HCT116 (cell line): Measurements from ENCODE around the gene MYZAP. TPM values are rescaled to one million over a fixed set of nuclear protein-coding genes. Genes with fewer than 3 reads are reported as not detected.

Experiments used
- ATAC-seq: fragments of 200-7000 bp; cut with Tn5 transposase; 2 replicates; pipeline ENCODE4 v1.9.1; 2020; ENCODE audit warnings: mild to moderate bottlenecking, moderate library complexity
- BruUV-seq: library from RNA; stranded (reverse); fragments of 400-500 nt; replicated peaks from 2 replicates; lab custom pipeline; 2021; lab: Mats Ljungman, UMichigan
- CTCF ChIA-PET: fragments of 300-600 bp; sonication (Branson Sonifier 250); formaldehyde crosslinking; loops from one replicate; lab custom pipeline; 2021; ENCODE audit warnings: antibody characterized with exemption; lab: Charles Lee
- POLR2A ChIA-PET: fragments of 300-600, 350-600 bp; sonication (Branson Sonifier 250); formaldehyde crosslinking; loops from one replicate; lab custom pipeline; 2021; ENCODE audit warnings: antibody characterized with exemption; lab: Charles Lee
- RAD21 ChIA-PET, 2 experiments: fragments of 300-600 bp; sonication (Branson Sonifier 250); formaldehyde crosslinking; loops; one replicate each; lab custom pipeline; 2023; ENCODE audit warnings: low total read pairs in 2 of 2; ENCODE audit not compliant: uncharacterized antibody in 2 of 2, unreplicated experiment in 2 of 2, low non-redundant PET in 1 of 2; lab: Charles Lee
- DNase-seq: peaks from one replicate; pipeline ENCODE4 v3.0.0-alpha.2; 2010; ENCODE audit warnings: low read depth, low spot score
- H2AFZ ChIP-seq: fragments of 200-600 bp; shearing (Covaris generic), sonication (generic); 2 replicates; pipeline ENCODE4 v1.6.1; 2017; ENCODE audit warnings: low read depth, mixed run types, mixed read lengths, antibody characterized with exemption, low read length; ENCODE audit not compliant: poor library complexity, severe bottlenecking
- H3K27ac ChIP-seq: 2 replicates; pipeline ENCODE4 v1.5.1; 2012; ENCODE audit warnings: low read depth, low read length
- H3K27me3 ChIP-seq: fragments of 200-600 bp; sonication (generic); 2 replicates; pipeline ENCODE4 v1.6.1; 2016; ENCODE audit warnings: mixed run types, low read length, mixed read lengths; ENCODE audit not compliant: insufficient read depth
- H3K36me3 ChIP-seq, 2 experiments: fragments of 200-500 bp in 1 of 2; fragments of 200-600 bp in 1 of 2; sonication (Bioruptor generic) in 1 of 2; sonication (generic) in 1 of 2; 2 replicates each; pipeline versions ENCODE4 v1.5.1 to v1.6.1; 2014 to 2016; ENCODE audit warnings: low read length in 2 of 2, inconsistent platforms in 1 of 2, mixed read lengths in 1 of 2, mixed run types in 1 of 2; ENCODE audit not compliant: insufficient read depth in 2 of 2, control insufficient read depth in 1 of 2
- H3K4me1 ChIP-seq, 2 experiments: fragments of 200-600 bp in 1 of 2; sonication (generic) in 1 of 2; 2 replicates each; pipeline versions ENCODE4 v1.5.1 to v1.6.1; 2012 to 2017; ENCODE audit warnings: low read length in 2 of 2, inconsistent platforms in 1 of 2, mild to moderate bottlenecking in 1 of 2, mixed read lengths in 1 of 2, mixed run types in 1 of 2, moderate library complexity in 1 of 2; ENCODE audit not compliant: insufficient read depth in 2 of 2, control insufficient read depth in 1 of 2
- H3K4me2 ChIP-seq: fragments of 200-600 bp; sonication (generic); 2 replicates; pipeline ENCODE4 v1.6.1; 2017; ENCODE audit warnings: mixed run types, low read length, mixed read lengths
- H3K4me3 ChIP-seq, 2 experiments: fragments of 200-600 bp in 1 of 2; sonication (generic) in 1 of 2; replicated peaks in 1 of 2; 2 replicates each; pipeline ENCODE4 v1.5.1; 2011 to 2016; ENCODE audit warnings: low read length in 2 of 2, control low read depth in 1 of 2, low read depth in 1 of 2, mild to moderate bottlenecking in 1 of 2, mixed read lengths in 1 of 2, mixed run types in 1 of 2
- H3K79me2 ChIP-seq: fragments of 200-600 bp; sonication (generic); 2 replicates; pipeline ENCODE4 v1.6.1; 2017; ENCODE audit warnings: mild to moderate bottlenecking, mixed run types, low read length, moderate library complexity, mixed read lengths; ENCODE audit not compliant: insufficient read depth
- H3K9ac ChIP-seq: fragments of 200-600 bp; sonication (generic); 2 replicates; pipeline ENCODE4 v1.6.1; 2016; ENCODE audit warnings: low read length, mixed read lengths
- H3K9me2 ChIP-seq: fragments of 200-600 bp; sonication (generic), shearing (Covaris generic); 2 replicates; pipeline ENCODE4 v1.6.1; 2017; ENCODE audit warnings: mixed run types, mild to moderate bottlenecking, moderate library complexity; ENCODE audit not compliant: insufficient read depth
- H3K9me3 ChIP-seq, 2 experiments: fragments of 200-500 bp in 1 of 2; fragments of 200-600 bp in 1 of 2; sonication (Bioruptor generic) in 1 of 2; sonication (generic) in 1 of 2; 2 replicates each; pipeline ENCODE4 v1.6.1; 2014 to 2017; ENCODE audit warnings: low read length in 2 of 2, mixed read lengths in 2 of 2, inconsistent platforms in 1 of 2, low read depth in 1 of 2, mild to moderate bottlenecking in 1 of 2, mixed run types in 1 of 2, moderate library complexity in 1 of 2; ENCODE audit not compliant: control insufficient read depth in 1 of 2, insufficient read depth in 1 of 2
- H4K20me1 ChIP-seq: fragments of 200-600 bp; sonication (generic), shearing (Covaris generic); 2 replicates; pipeline ENCODE4 v1.6.1; 2017; ENCODE audit warnings: mixed run types, mild to moderate bottlenecking, moderate library complexity; ENCODE audit not compliant: insufficient read depth
- EZH2phosphoT487 ChIP-seq: fragments of 200-600 bp; IDR thresholded peaks from 2 replicates; pipeline ENCODE4 v1.6.1; 2018; ENCODE audit warnings: antibody characterized with exemption, borderline replicate concordance
- POLR2A ChIP-seq: IDR thresholded peaks from 2 replicates; pipeline ENCODE4 v1.7.0; 2011; ENCODE audit warnings: borderline replicate concordance; ENCODE audit not compliant: insufficient read depth, insufficient read length; ENCODE audit errors: extremely low read depth
- intact Hi-C: fragments of 100-400 bp; cut with micrococcal nuclease; formaldehyde crosslinking; loops from 2 replicates; pipeline ENCODE4 v1.10.0; 2022
- total RNA-seq: library from RNA; stranded (reverse); gene quantifications from one replicate; pipeline ENCODE4 v1.2.1, GENCODE V29; 2021; ENCODE audit not compliant: unreplicated experiment
- TF ChIP-seq, protein P1 (sequence below): IDR thresholded peaks from 2 replicates; pipeline ENCODE4 v1.6.1; 2012
- TF ChIP-seq, protein P2 (sequence below): IDR thresholded peaks from 2 replicates; pipeline ENCODE4 v1.6.1; 2011; ENCODE audit warnings: mild to moderate bottlenecking, low read length, moderate library complexity; ENCODE audit not compliant: insufficient replicate concordance; ENCODE audit errors: extremely low read depth

The MYZAP gene
- total RNA-seq, 1 experiment from 2014 or later = 5.8 TPM

DNA sequence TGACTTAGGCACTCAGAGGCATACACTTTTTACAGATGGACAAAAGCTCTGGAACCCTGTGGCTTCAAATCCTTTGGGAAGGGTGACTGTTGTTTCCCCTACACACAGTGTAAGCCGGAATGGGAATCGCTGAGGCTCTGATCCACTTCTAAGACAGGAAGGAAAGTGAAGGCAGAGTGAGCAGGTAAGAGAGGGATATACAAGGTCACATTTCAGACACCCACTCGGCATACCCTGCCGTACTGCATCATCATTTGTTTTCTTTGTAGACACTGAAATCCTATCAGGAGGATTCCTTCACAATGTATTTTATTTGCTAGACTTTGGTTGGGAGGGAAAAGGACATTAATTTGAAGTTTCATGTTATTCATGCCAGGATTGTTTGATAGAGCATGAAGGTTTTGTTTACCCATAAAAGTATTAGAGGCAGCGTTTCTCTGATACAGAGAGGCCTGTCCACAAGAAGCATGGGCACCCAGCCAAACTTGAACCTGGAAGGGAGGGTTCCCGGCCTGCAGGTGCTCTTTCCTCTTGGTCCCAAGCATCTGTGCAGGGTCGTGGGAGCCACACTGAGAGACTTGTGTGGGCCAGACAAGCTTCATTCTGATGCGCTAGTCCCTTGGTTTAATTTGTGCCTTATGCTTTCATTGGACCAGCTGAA is 92.9 kb downstream of the MYZAP start:
- Histone ChIP-seq H3K9ac (no peak overlapping the region), H3K4me2 (no peak overlapping the region), H3K4me3 (no peak overlapping the region), H3K79me2 (no peaks in the 10 kb centered on the region), H3K27ac (no peak overlapping the region), H3K27me3 (no peaks in the 10 kb centered on the region), H2AFZ (no peak overlapping the region), H3K4me1 (peaks cover 0 to 8% of the 10 kb centered on the region in 2 experiments; a peak in 1 of 4 replicates), H3K36me3 (no peaks in the 10 kb centered on the region), H3K9me3 (no peaks in the 10 kb centered on the region), H4K20me1 (no peaks in the 10 kb centered on the region), H3K9me2 (no peaks in the 10 kb centered on the region)
- ChIA-PET CTCF (no interaction called here), RAD21 (no interaction called here), POLR2A (no interaction called here)
- TF ChIP-seq POLR2A (no peak), EZH2phosphoT487 (no peak)
- TF ChIP-seq, protein P1, sequence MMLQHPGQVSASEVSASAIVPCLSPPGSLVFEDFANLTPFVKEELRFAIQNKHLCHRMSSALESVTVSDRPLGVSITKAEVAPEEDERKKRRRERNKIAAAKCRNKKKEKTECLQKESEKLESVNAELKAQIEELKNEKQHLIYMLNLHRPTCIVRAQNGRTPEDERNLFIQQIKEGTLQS = no peak
- TF ChIP-seq, protein P2, sequence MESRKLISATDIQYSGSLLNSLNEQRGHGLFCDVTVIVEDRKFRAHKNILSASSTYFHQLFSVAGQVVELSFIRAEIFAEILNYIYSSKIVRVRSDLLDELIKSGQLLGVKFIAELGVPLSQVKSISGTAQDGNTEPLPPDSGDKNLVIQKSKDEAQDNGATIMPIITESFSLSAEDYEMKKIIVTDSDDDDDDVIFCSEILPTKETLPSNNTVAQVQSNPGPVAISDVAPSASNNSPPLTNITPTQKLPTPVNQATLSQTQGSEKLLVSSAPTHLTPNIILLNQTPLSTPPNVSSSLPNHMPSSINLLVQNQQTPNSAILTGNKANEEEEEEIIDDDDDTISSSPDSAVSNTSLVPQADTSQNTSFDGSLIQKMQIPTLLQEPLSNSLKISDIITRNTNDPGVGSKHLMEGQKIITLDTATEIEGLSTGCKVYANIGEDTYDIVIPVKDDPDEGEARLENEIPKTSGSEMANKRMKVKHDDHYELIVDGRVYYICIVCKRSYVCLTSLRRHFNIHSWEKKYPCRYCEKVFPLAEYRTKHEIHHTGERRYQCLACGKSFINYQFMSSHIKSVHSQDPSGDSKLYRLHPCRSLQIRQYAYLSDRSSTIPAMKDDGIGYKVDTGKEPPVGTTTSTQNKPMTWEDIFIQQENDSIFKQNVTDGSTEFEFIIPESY = no peak
- DNase-seq (no peak), ATAC-seq (no peak)
- no TSS peak for BruUV-seq
- intact Hi-C loops = no loop called here
